Activated CD8-positive, alpha-beta memory T cell treated with anti-CD3 and anti-CD28 coated beads for 48 hours (primary cell): Measurements from ENCODE around the gene AUTS2.

Source experiments
- DNase-seq, 3 experiments: peaks; one replicate each; pipeline ENCODE4 v3.0.0-alpha.2; 2020; ENCODE audit warnings: low read depth in 2 of 3, low spot score in 2 of 3

AUTS2 gene

DNA sequence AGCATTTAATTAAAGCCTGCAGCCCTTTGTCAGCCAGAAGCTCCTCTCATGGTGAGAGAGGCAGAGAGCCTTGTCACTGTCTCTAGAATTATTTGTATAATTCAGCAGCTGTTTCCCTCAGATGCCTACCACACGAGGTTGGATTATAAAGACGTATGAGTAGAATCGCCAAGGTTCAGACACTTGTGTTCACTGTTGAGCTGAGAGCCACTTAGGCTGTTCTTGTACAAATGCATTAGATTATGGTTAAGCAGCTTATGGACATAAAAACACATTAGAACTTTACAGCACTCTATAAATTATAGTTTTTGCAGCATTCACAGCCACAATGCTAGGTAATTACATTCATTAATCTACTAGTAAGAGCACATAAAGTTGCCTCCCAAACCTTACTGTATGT is 282.6 kb downstream of the AUTS2 start:
- DNase-seq = no peak

DNA sequence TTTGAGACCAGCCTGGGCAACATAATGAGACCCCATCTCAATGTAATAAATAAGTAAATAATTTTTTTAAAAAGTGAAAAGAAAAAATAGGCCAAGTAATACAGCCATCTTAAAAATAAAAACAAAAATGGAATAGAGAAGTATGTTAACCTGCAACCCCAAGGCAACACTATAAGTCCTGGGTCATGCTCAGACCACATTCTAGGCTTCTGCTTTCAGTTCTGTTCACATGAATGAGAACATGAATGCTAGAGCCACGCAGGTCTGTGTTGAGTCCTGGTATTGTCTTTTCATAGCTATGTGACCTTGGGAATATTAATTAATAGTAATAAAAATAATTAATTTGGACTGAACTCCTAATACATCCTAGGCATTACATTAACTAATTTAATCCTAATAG is 284.0 kb downstream of the AUTS2 start:
- no peak for DNase-seq

DNA sequence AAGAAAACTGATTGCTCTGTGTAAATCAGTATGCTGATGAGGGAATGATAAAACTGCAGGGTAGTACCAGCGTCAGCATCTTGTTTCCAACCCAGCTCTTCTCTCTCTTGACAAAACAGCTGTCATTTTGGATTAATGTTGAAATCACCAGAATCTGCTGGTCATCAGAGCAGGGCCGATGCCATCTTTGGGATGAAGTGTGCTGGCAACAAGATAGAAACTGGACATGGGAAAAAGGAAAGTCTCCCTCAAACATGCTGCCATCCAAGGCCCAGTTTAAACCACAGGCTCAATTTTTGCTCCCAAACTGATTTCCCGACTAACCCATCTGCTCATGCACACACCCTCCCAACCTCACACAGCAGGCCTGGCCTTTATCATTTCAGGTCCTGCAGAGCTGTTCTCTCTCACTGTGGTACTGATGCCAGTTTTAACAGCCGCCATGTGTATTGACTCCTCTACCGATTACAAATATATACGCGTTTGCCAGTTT is 285.2 kb downstream of the AUTS2 start:
- DNase-seq = no peak

DNA sequence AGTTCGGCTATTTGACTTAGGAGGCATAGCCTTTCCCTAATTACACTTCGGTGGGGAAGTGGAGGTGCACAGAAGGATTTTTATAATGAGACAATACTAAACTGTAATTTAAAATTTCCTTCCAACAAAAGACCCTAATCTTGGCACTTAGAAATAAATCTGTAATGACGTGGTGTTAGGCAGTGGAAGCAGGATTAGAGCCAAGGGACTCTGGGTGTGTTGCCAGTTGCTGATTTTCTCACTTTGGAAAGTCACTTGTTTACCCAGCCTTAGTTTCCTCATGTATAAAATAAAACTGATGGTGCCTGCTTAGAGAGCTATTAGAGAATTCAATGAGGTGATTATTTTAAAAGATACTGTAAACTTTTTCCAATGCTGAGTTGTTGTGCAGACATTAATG is 287.2 kb downstream of the AUTS2 start:
- DNase-seq = no peak

DNA sequence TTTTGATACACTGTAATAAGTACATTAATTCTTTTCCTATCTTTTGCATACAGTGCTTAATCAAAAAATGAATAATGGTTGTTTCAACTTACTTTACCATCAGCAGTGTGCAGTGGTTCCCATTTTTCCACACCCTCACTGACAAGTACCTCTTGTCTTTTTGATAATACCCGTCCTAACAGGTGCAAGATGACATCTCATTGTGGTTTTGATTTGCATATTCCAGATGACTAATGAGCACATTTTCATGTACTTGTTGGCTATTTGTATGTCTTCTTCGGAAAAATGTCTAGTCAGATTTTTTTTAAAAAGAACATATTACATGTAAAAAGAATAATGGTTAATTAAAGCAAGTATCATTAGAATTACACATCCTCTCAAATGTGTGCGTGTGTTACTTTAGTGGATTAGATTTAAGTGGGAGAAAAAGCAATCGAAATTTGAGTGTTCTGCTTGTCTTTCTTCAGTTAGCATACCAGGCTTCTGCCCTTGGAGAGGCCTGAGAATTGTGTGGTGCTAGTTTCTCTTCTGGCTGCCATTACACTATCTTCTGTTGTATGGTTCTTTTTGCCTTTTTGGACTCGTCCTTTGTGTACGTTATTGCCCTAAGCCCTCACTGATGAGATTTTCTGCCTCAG is 291.2 kb downstream of the AUTS2 start:
- no peak for DNase-seq

DNA sequence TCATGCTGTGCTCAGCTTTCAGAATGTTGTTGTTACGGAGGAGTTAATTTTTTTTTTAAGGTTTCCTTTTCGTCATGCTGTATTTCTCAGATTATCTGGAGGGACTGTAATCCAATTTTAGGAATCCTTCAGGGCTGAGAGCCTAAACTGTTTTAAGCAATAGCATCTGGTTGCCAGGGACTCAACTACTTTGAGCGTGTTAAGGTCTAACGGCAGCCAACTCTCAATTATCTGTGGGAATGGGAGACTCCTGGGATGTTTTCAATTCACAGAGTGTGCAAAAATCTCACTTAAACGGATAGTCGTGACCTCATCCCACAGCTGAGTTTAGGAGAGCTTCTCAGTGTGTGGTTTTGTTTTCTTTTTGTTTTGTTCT is 291.7 kb downstream of the AUTS2 start:
- DNase-seq = no peak

DNA sequence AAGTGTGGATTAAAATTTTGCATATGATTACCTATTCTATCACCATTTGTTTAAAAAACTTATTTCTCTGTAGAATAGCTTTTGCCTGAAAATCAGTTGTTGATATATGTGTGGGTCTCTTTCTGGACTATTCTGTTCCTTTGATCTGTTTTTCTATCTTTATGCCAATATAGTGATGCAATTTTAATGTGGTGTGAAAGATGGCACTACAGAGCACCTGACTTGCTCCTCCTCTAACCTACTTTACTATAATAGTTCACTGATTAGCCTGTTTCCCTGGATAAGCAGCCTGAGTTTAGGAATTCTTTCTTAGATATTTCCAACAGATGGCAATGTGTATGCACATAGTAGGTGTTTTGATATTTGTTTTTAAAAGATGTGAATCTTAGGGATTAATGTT is 294.5 kb downstream of the AUTS2 start:
- no peak for DNase-seq

DNA sequence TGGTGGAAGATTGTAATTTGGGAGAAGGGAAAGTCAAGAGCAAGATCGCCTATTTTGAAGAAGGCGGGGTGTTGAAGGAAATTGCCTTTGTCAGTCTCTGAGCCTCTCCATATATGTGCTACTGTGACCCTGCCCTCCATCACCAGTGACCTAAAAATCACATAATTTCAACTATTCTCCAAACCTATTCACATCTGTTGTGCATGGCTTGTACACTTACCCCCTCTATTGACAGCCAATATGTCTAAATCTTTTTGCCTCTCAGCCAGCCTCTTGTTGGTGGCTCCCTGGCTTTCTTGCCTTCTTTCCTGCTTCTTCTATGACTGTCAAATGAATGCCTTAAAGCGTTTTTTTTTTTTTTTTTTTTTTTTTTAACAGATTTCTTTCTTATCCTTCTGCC is 295.6 kb downstream of the AUTS2 start:
- DNase-seq = no peak

DNA sequence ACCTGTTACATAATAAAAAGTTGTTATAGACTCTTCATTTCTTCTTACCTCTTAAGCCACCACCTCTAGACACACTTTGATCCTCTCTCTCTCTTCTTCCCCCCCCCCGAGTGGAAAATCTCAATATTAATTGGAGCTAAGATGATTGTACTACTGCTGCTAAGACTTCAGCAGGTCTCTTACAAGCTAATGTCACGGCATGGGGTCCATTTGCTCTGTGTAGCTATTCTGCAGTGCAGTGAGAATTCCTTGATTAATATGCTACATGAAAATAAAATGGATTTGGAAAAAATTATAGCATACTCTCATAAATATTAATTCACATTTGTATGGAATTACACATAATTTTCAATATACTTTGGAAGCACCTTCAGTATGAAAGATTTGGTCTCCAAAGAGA is 297.2 kb downstream of the AUTS2 start:
- DNase-seq = no peak

DNA sequence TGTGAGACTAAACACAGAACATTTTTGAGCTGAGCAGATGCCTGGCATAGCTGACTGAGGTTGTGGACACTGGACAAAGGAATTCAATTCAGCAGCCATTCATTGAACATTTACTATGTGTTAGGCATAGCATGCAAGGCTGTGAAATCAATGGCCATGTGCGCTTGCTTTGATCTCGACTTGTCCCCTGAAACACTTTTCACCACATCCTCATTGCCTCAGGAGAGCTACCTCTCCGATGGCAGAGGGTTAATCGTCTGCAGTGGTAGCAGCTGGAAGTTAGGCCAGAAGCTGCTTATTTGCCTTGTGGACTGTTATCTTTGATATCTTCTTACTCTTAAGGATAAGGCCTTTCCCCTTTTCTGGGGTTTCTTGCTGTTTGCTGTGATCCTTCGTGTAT is 297.8 kb downstream of the AUTS2 start:
- DNase-seq = no peak

DNA sequence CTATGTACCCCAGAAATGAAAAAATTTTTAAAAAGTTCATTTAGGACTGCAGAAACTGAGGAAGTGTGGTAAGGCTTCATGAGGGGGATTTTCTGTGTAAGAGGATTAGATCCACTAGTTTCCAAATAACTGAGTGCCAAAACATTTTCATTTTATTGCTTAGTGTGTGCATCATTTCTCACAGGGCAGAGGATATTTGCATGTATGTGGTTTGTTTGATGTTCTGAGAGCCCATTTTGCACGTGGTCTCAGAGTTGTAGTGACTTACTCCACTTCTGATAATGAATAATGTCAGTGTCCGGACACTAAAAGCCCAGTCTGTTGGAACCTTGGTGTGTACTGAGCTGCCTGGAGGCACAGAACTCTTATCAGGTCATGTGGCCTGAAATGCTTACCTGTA is 299.9 kb downstream of the AUTS2 start:
- no peak for DNase-seq

DNA sequence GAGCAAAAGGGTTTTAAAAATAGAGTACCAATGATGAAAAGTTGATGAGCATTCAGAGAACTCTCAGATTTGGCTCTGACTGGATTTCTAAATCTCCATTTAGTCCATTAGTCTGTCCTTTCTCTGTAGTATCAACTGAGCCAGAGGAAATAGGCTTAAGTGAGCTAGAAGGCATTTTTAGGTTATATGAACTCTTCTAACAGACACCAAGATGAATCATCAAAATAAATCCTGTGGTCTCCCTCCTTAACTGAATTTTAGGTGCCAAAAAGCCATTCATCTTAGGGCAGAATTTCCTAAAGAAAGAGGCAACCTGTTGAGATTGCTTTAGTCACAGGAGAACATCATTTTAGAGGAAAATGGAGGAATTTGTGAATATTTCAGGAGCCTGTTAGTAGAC is 305.1 kb downstream of the AUTS2 start:
- DNase-seq = no peak

DNA sequence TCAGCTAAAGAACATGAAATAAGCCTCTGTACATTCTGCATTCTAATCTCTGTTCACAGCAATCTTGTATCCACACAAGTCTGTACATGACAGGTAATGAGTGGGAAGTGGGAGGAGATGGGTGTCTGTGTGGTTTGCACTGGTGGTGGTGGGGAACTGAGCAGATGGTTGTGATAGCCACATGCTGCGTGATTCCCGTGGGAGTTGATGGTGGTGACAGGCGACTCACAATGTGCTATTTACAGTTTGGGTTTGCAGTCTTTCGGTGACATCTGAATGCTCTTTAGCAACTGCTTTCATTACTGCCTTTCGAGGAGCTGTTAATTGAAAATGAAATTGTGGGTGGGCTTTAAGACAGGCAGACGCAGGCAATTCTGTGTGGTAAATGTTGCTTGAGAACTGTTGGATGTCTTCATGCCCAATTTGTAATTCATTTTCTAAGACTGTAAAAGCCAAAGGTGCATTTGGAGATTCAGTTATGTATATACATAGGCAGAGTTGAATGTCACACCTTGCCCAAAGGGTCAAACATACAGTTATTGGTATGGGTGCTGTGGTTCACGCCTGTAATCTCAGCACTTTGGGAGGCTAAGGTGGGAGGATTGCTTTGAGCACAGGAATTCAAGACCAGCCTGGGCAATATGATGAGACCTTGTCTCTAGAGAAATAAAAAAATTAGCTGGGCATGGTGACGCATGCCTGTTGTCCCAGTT is 308.2 kb downstream of the AUTS2 start:
- DNase-seq = no peak

DNA sequence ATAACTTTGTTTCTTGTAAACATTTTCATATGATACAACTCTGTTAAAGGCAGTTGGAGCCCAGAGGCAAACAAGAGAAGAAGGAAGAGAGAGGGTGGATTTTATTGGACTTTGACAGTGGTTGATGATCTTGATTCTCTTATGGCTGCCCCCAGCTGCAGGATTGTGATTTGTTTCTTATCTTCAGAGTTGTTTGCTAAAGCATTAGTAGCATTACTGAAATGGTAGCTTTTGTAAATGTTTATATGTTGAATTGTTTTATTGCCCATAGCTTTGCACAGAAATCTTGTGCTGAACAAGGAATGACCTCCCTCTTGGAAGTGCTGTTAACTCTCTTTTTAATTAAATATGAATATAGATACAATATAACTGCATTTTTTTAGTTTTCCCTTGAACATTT is 309.4 kb downstream of the AUTS2 start:
- DNase-seq = no peak

DNA sequence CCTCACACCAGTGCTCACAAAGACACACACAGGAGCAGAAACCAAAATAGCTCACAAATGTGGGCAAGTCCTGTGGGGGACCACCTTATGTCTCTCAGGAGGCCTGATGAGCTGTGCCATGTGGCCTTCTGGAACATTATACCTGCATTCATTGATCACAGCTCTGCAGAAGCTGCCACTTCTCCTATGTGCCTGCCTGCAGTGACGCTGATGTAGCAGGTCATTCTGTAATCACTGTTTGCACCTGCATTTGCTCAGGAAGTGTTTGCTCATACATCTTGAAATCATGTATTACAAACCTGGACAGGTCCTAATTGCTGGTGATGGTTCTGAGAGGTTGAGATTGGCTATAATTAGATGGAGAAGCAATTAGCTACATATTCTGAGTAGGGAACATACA is 310.2 kb downstream of the AUTS2 start:
- DNase-seq = no peak

DNA sequence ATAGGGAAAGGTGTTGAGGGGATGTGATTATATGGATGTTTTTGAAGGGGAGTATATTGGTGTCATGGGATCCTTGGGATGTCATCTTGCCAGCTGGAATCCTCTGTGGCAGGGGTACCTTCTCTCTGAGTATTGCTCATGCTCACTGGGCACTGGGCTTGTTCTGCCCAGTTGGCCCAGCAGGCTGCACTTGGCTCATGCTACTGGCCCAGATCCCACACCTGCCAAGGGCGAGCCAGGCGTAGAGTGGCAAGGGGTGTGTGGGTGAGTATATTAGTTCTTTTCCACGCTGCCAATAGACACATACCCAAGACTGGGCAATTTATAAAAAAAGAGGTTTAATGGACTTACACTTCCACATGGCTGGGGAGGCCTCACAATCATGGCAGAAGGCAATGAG is 311.9 kb downstream of the AUTS2 start:
- DNase-seq = no peak

DNA sequence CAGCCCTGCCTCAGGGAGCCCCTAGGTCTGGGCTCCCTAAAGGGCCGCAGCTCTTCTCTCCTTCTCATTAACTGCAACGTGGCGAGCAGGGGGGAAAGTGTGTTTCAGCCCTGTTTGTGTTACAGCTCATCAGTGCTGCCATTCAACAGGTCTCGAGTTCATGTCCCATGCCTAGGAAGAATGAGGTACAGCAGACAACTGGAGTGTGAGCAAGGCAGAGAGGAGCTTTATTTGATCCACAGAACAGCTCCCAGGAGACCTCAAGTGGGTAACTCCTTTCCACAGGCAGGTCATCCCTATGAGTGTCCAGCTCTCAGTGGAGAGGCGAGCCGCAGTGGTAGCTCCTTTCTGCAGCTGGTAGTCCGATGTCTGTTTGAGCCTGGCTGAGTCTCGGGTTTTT is 313.1 kb downstream of the AUTS2 start:
- no peak for DNase-seq

DNA sequence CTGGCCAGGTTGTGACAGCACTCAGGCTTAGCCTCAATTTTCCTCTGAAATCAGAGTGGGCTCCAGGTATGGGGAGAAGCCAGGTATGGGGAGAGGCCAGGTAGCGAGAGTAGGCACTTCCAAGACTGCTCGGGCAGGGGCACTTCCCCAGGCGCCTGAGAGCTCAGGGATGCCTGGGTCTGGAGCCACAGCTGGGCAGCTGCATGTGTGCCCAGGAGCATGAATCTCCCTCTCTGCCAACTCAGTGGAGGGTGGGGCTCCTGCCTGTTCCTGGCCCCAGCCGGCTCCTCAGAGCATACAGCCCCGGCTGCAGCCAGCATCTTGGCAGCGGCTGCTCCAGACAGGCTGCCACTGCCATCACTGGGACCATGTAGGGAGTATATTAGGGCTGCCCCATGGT is 313.9 kb downstream of the AUTS2 start:
- DNase-seq = no peak

DNA sequence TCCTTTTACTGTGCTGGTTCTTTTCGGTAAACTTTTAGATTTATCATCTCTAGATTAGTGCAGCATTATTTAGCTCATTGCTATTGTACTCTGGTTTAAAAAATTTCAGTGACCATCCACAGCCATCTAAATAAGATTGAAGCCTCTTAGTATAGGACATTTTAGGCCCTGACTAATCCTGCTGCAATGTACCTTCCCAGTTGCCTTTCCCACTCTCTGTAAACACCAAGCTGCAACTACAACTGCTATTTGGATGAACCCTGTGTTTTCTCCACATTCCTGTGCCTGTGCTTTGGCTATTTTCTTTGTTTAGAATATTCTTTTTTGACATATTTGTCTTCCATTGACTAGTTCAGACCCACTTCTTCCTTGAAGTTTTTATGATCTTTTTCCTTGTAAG is 314.6 kb downstream of the AUTS2 start:
- DNase-seq = no peak

DNA sequence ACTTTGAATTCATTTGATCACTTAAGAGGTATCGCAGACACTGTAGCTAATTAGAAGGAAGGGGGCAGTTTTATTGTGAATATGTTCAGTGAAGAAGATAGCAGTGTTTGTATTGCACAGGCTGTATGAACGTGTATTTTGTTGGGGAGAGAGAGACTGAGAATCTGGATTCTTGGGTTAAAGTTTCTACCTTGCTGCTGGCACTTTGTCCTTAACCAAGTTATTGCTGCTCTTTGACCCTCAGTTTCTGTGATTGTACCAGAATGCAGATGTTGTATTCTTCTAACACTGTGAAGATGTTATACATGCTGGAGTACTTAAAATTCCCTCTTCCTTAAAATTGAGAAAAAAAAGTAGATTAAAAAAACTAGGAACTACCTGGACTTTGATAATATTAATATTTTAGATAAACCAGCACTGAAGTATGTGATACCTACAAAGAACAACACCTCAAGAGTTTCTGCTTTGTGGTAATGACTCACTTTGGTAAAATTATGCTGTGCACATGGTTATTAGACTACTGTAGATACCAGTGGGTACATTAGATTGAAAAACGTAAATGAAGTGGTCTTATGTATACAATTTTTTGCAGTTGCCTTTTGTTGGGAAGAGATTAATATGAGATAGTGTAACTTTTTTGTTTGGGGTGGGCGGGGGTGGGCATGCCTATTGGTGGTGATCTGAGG is 321.3 kb downstream of the AUTS2 start:
- DNase-seq = no peak

DNA sequence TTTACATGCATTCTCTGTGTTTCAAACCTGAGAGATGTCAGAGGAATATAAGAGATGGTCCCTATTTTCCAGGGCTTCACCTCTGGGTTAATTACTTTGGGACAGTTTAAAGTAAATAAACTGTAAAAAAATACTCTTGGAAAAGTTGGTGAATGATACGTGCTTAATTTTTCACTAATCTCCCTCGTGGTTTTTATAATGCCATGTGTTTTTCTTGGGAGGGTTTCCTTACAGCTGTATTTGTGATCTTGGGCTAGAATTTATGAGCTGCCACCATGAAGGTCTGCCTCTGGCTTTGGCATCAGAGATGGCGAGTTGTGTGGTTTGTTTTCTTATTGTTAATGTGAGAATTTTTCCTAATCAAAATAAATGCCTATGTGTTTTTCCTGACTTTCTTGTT is 322.5 kb downstream of the AUTS2 start:
- no peak for DNase-seq

DNA sequence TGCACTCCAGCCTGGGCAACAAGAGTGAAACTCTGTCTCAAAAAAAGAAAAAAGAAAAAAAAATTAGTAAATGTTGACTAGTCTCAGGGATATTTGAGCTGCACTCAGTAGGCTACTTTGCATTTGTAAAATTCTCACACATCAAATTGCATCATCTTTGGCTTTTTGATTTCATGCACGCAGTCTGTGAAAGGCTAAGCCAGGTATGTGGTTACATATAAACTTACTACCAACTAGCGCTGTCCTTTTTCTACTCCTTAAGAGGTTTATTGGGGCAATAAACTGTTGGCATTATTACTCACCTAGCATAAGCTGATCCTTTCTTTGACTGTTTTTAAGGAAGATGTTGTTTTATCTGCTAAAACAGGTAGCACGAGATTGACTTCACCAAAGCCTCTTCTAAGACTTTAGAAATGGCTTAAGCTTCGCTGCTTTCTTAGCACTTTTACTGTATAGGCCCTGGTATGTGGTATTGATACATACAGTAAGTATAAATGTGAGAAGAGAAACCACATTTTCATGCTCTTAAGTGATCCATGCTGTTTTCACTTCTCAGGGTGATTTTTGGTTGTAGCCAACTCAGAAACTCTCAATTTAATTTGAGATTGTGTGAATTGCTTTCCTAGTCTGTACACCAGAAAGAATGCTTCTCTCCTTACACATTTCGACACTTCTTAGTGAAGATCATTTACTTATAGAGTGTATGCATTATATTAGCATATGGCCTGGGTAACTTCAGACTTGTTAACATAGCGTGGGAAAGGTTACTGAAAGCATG is 323.9 kb downstream of the AUTS2 start:
- no peak for DNase-seq
